ENCODE measurements around the gene YAE1. TPM values are rescaled to one million over a fixed set of nuclear protein-coding genes. Genes with fewer than 3 reads are reported as not detected.

YAE1 gene
- total RNA-seq, 1 donor from 2014 or later: 16.5 TPM

DNA sequence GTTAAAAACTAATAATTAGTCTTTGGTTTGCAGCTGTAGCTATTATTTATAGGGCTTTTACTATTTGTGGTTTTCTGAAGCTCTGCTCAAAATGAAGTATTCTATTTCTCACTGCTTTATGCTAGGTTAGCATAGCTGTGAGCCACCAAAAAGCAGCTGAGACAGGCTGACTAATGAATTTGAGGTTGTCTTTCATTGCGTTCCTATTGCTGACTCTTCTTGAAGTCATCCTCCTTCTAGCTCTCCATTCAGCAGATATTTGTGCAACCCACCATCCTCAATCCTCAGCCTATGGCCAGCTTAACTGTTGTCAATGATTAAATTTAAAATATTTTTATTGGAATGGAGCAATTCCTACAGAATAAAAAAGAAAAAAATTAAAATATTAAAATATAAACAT, 55.1 kb downstream of the YAE1 start:
- Histone ChIP-seq H3K27me3 (no peaks in the 10 kb centered on the region), H3K4me3 (no peak overlapping the region), H3K4me1 (peaks cover 16% of the 10 kb centered on the region), H3K27ac (no peak overlapping the region), H3K36me3 (no peaks in the 10 kb centered on the region), H3K9me3 (no peaks in the 10 kb centered on the region)
- no peak for ATAC-seq
- no peak for DNase-seq
- intact Hi-C loops (cut with DNase I): no loop called here
- TF ChIP-seq, protein P1, sequence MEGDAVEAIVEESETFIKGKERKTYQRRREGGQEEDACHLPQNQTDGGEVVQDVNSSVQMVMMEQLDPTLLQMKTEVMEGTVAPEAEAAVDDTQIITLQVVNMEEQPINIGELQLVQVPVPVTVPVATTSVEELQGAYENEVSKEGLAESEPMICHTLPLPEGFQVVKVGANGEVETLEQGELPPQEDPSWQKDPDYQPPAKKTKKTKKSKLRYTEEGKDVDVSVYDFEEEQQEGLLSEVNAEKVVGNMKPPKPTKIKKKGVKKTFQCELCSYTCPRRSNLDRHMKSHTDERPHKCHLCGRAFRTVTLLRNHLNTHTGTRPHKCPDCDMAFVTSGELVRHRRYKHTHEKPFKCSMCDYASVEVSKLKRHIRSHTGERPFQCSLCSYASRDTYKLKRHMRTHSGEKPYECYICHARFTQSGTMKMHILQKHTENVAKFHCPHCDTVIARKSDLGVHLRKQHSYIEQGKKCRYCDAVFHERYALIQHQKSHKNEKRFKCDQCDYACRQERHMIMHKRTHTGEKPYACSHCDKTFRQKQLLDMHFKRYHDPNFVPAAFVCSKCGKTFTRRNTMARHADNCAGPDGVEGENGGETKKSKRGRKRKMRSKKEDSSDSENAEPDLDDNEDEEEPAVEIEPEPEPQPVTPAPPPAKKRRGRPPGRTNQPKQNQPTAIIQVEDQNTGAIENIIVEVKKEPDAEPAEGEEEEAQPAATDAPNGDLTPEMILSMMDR (IDR thresholded peaks at IDR 0.05): no peak

DNA sequence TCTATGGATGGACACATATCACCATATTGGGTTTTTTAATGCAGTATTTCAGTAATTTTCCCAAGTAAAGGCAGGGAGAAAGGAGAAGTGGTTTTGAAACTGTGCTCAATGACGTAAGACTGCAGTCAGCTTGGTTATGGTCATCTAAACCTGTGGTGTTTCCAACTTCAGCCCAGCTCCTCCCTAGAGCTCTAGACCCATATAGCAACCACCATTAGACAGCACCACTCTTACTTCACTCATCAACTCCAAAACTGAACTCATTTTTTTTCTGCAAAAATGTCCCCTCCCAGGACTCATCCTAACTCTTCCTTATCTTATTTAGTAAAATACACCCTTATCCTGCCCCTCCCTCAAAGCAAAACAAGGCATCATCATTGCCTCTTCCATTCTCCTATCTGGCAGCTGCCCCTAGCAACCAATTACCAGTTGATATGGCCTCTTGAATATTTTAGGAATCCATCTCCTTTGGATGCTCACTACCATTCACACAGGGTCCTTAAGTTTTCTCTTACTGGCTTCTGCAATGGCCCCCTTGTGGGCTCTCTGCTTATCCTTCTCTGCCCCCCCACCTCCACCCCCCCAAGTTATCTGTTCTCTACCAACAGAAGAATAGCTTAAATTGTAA, 55.7 kb downstream of the YAE1 start:
- H3K4me3 ChIP-seq: no peak overlapping the region
- intact Hi-C loops (cut with DNase I): no loop called here
- H3K4me1 ChIP-seq: peaks cover 22% of the 10 kb centered on the region
- H3K27ac ChIP-seq: no peak overlapping the region
- no peaks in the 10 kb centered on the region for H3K27me3 ChIP-seq
- no peak for ATAC-seq
- H3K9me3 ChIP-seq: no peaks in the 10 kb centered on the region
- no peak for DNase-seq
- TF ChIP-seq, protein P1 (IDR thresholded peaks at IDR 0.05): no peak
- H3K36me3 ChIP-seq: no peaks in the 10 kb centered on the region

Other genes with a start within 250 kb of the YAE1 start
- gene RALA, start 57.2 kb downstream of the YAE1 start, total RNA-seq: 53.4 TPM

All from upper lobe of right lung (tissue), 1 donor.